H1 (cell line): Measurements from ENCODE around the gene PITX1. TPM values are rescaled to one million over a fixed set of nuclear protein-coding genes. Genes with fewer than 3 reads are reported as not detected.

Source experiments
- CTCF ChIA-PET: fragments of 300-600 bp; sonication (Branson Sonifier 250); formaldehyde crosslinking; loops from one replicate; lab custom pipeline; 2021; ENCODE audit not compliant: partially characterized antibody; lab: Charles Lee
- POLR2A ChIA-PET: fragments of 300-600 bp; sonication (Branson Sonifier 250); formaldehyde crosslinking; loops from one replicate; lab custom pipeline; 2021; ENCODE audit warnings: inconsistent platforms; ENCODE audit not compliant: partially characterized antibody; lab: Charles Lee
- DNase-seq, 2 experiments: peaks; one replicate each; pipeline versions ENCODE4 v3.0.0 to v3.0.0-alpha.2; 2010 to 2022; ENCODE audit warnings: low spot score in 2 of 2, low read depth in 1 of 2, mixed read lengths in 1 of 2
- FAIRE-seq: peaks from 2 replicates; lab custom pipeline; 2011; peaks lifted over from hg19 to GRCh38; lab: Jason Lieb, UNC
- H2AFZ ChIP-seq: 2 replicates; pipeline ENCODE4 v1.8.1; 2012; ENCODE audit warnings: low read length, inconsistent platforms
- H2AK5ac ChIP-seq: 2 replicates; pipeline ENCODE4 v1.6.1; 2013; ENCODE audit warnings: low read depth, low read length
- H2BK120ac ChIP-seq: replicated peaks from 2 replicates; pipeline ENCODE3; 2013; ENCODE audit warnings: low read depth, low read length, inconsistent platforms
- H2BK12ac ChIP-seq: 2 replicates; pipeline ENCODE4 v1.6.1; 2013; ENCODE audit warnings: low read depth, low read length
- H2BK15ac ChIP-seq: 2 replicates; pipeline ENCODE4 v1.6.1; 2013; ENCODE audit warnings: low read length
- H2BK20ac ChIP-seq: 2 replicates; pipeline ENCODE4 v1.6.1; 2013; ENCODE audit warnings: low read length
- H2BK5ac ChIP-seq: 2 replicates; pipeline ENCODE4 v1.6.1; 2013; ENCODE audit warnings: low read depth, low read length
- H3K14ac ChIP-seq: 2 replicates; pipeline ENCODE4 v1.6.1; 2013; ENCODE audit warnings: inconsistent platforms; ENCODE audit not compliant: insufficient read length
- H3K18ac ChIP-seq: 2 replicates; pipeline ENCODE4 v1.6.1; 2013; ENCODE audit warnings: low read length; ENCODE audit errors: extremely low read depth
- H3K23ac ChIP-seq: 2 replicates; pipeline ENCODE4 v1.6.1; 2013; ENCODE audit warnings: inconsistent platforms; ENCODE audit not compliant: insufficient read length
- H3K23me2 ChIP-seq: 2 replicates; pipeline ENCODE4 v1.6.1; 2013; ENCODE audit warnings: low read depth, low read length
- H3K27ac ChIP-seq: 2 replicates; pipeline ENCODE4 v1.6.1; 2011; ENCODE audit warnings: low read depth, low read length, inconsistent platforms
- H3K27me3 ChIP-seq, 4 experiments: replicated peaks in 1 of 4; 1 replicate in 1 of 4; 2 replicates in 3 of 4; pipeline versions ENCODE4 v1.6.1 to v1.8.1; 2011 to 2013; ENCODE audit warnings: low read length in 3 of 4, mild to moderate bottlenecking in 3 of 4, inconsistent platforms in 2 of 4, mixed read lengths in 2 of 4, moderate library complexity in 1 of 4; ENCODE audit not compliant: control insufficient read depth in 3 of 4, insufficient read depth in 3 of 4; ENCODE audit errors: extremely low read depth in 1 of 4
- H3K36me3 ChIP-seq, 4 experiments: 2 replicates each; pipeline versions ENCODE4 v1.6.1 to v1.8.1; 2011 to 2013; ENCODE audit warnings: mild to moderate bottlenecking in 4 of 4, low read length in 3 of 4, moderate library complexity in 2 of 4, control low read depth in 1 of 4, inconsistent platforms in 1 of 4; ENCODE audit not compliant: insufficient read depth in 4 of 4, control insufficient read depth in 2 of 4
- H3K4ac ChIP-seq: replicated peaks from 2 replicates; pipeline ENCODE3; 2013; ENCODE audit warnings: low read length, low read depth, mixed read lengths, inconsistent platforms; ENCODE audit not compliant: insufficient read length
- H3K4me1 ChIP-seq, 4 experiments: replicated peaks in 1 of 4; 1 replicate in 1 of 4; 2 replicates in 3 of 4; pipeline versions ENCODE4 v1.6.1 to v1.8.1; 2011 to 2013; ENCODE audit warnings: low read length in 3 of 4, inconsistent platforms in 2 of 4, mixed read lengths in 1 of 4; ENCODE audit not compliant: insufficient read depth in 4 of 4, control insufficient read depth in 3 of 4
- H3K4me2 ChIP-seq, 2 experiments: 2 replicates each; pipeline versions ENCODE4 v1.6.1 to v1.8.1; 2011 to 2013; ENCODE audit warnings: low read depth in 2 of 2, low read length in 2 of 2, control low read depth in 1 of 2, inconsistent platforms in 1 of 2, mild to moderate bottlenecking in 1 of 2; ENCODE audit not compliant: insufficient read depth in 1 of 2
- H3K4me3 ChIP-seq, 4 experiments: fragments of 200-600, 300-600 bp in 1 of 4; sonication (generic), shearing (Covaris generic), sonication (Bioruptor Twin) in 1 of 4; 2 replicates each; pipeline versions ENCODE4 v1.5.1 to v1.8.1; 2011 to 2016; ENCODE audit warnings: low read length in 4 of 4, low read depth in 3 of 4, control low read depth in 2 of 4, inconsistent platforms in 2 of 4, mild to moderate bottlenecking in 2 of 4, mixed read lengths in 1 of 4, moderate library complexity in 1 of 4; ENCODE audit not compliant: insufficient read depth in 2 of 4; ENCODE audit errors: extremely low read depth in 1 of 4
- H3K56ac ChIP-seq: replicated peaks from 2 replicates; pipeline ENCODE3; 2013; ENCODE audit warnings: low read depth, mild to moderate bottlenecking, mixed read lengths, low read length, inconsistent platforms; ENCODE audit not compliant: insufficient read length
- H3K79me1 ChIP-seq: 2 replicates; pipeline ENCODE4 v1.6.1; 2013; ENCODE audit warnings: low read depth, low read length, control low read depth
- H3K79me2 ChIP-seq, 2 experiments: 2 replicates each; pipeline versions ENCODE4 v1.6.1 to v1.8.1; 2012 to 2013; ENCODE audit warnings: low read length in 2 of 2, mild to moderate bottlenecking in 2 of 2, inconsistent platforms in 1 of 2; ENCODE audit not compliant: insufficient read depth in 2 of 2, control insufficient read depth in 1 of 2
- H3K9ac ChIP-seq, 4 experiments: replicated peaks in 1 of 4; 1 replicate in 1 of 4; 2 replicates in 3 of 4; pipeline versions ENCODE4 v1.6.1 to v1.8.1; 2011 to 2013; ENCODE audit warnings: low read depth in 3 of 4, low read length in 3 of 4, control low read depth in 2 of 4, mild to moderate bottlenecking in 2 of 4, moderate library complexity in 2 of 4, inconsistent platforms in 1 of 4; ENCODE audit errors: extremely low read depth in 1 of 4
- H3K9me3 ChIP-seq, 2 experiments: 2 replicates each; pipeline versions ENCODE4 v1.6.1 to v1.8.1; 2012 to 2013; ENCODE audit warnings: mild to moderate bottlenecking in 2 of 2, moderate library complexity in 2 of 2, control low read depth in 1 of 2, inconsistent platforms in 1 of 2, low read depth in 1 of 2, low read length in 1 of 2, mixed read lengths in 1 of 2; ENCODE audit not compliant: insufficient read depth in 2 of 2
- H4K20me1 ChIP-seq, 2 experiments: replicated peaks in 1 of 2; 2 replicates each; pipeline versions ENCODE3 to v1.8.1; 2011 to 2013; ENCODE audit warnings: inconsistent platforms in 2 of 2, low read length in 2 of 2, mild to moderate bottlenecking in 1 of 2; ENCODE audit not compliant: insufficient read depth in 2 of 2, control insufficient read depth in 1 of 2
- H4K5ac ChIP-seq: 2 replicates; pipeline ENCODE4 v1.6.1; 2013; ENCODE audit warnings: low read length, low read depth, mixed read lengths, inconsistent platforms; ENCODE audit not compliant: insufficient read length
- H4K8ac ChIP-seq: 2 replicates; pipeline ENCODE4 v1.8.0; 2013; ENCODE audit warnings: mild to moderate bottlenecking, moderate library complexity, low read length, inconsistent platforms; ENCODE audit not compliant: insufficient read depth; ENCODE audit errors: extremely low read depth
- H4K91ac ChIP-seq: replicated peaks from 2 replicates; pipeline ENCODE3; 2013; ENCODE audit warnings: low read length, mixed read lengths, inconsistent platforms; ENCODE audit not compliant: insufficient read length
- ASH2L ChIP-seq: fragments of 200-600, 300-600 bp; sonication (generic); IDR thresholded peaks from one replicate; pipeline ENCODE4 v1.7.1; 2017; ENCODE audit warnings: low read length
- BACH1 ChIP-seq: IDR thresholded peaks from 2 replicates; pipeline ENCODE4 v1.6.1; 2012; ENCODE audit warnings: low read length, improper control_type of control experiment
- BCL11A ChIP-seq, 2 experiments: IDR thresholded peaks; one replicate each; pipeline ENCODE4 v1.6.1; 2011; ENCODE audit warnings: low read depth in 2 of 2, low read length in 2 of 2, mild to moderate bottlenecking in 2 of 2
- BRCA1 ChIP-seq: IDR thresholded peaks from 2 replicates; pipeline ENCODE4 v1.6.1; 2012; ENCODE audit warnings: low read depth, low read length, improper control_type of control experiment
- CBX5 ChIP-seq: fragments of 300-800, 300-1000 bp; sonication (generic); IDR thresholded peaks from 2 replicates; pipeline ENCODE4 v1.7.1; 2016; ENCODE audit warnings: antibody characterized with exemption, low read length, low read depth
- CBX8 ChIP-seq: fragments of 300-800, 300-1000 bp; sonication (generic); IDR thresholded peaks from 2 replicates; pipeline ENCODE4 v1.7.1; 2016; ENCODE audit warnings: low read depth, low read length, borderline replicate concordance
- CREB1 ChIP-seq: IDR thresholded peaks from 2 replicates; pipeline ENCODE4 v1.6.1; 2012; ENCODE audit warnings: inconsistent platforms
- CTCF ChIP-seq, 3 experiments: IDR thresholded peaks; 1 replicate in 2 of 3; 2 replicates in 1 of 3; pipeline versions ENCODE4 v1.5.1 to v1.6.1; 2011; ENCODE audit warnings: low read length in 3 of 3, mild to moderate bottlenecking in 3 of 3, inconsistent platforms in 2 of 3, low read depth in 1 of 3, moderate library complexity in 1 of 3; ENCODE audit not compliant: insufficient read depth in 1 of 3; ENCODE audit errors: control extremely low read depth in 1 of 3
- NANOG ChIP-seq: IDR thresholded peaks from 2 replicates; pipeline ENCODE4 v1.6.1; 2011; ENCODE audit warnings: low read length, low read depth, mild to moderate bottlenecking, inconsistent platforms; ENCODE audit not compliant: insufficient read depth, poor library complexity, severe bottlenecking
- RAD21 ChIP-seq, 2 experiments: IDR thresholded peaks in 1 of 2; conservative IDR thresholded peaks in 1 of 2; 2 replicates each; pipeline ENCODE4 v1.6.1; 2011; ENCODE audit warnings: low read depth in 2 of 2, low read length in 2 of 2, improper control_type of control experiment in 1 of 2, inconsistent platforms in 1 of 2, mild to moderate bottlenecking in 1 of 2, moderate library complexity in 1 of 2
- WGBS, 2 experiments: shearing (Covaris generic) in 1 of 2; methylation state at CpG; one replicate each; pipeline versions ENCODE4 v1.1.6 to v1.1.7; 2013 to 2015; ENCODE audit warnings: low lambda C conversion rate in 2 of 2, mixed read lengths in 2 of 2, inconsistent platforms in 1 of 2, low coverage in 1 of 2, missing lambda C conversion rate in 1 of 2; ENCODE audit not compliant: insufficient replicate concordance in 2 of 2, insufficient coverage in 1 of 2, insufficient read length in 1 of 2; ENCODE audit errors: extremely low coverage in 1 of 2, missing lambda C conversion rate in 1 of 2; 5-methylcytosine and 5-hydroxymethylcytosine counted together
- polyA plus RNA-seq, 7 experiments: library from polyadenylated mRNA; depleted of rRNA in 3 of 7; stranded (reverse) in 5 of 7; unstranded in 2 of 7; fragments of >200 nt in 5 of 7; fragments of 200-250 nt in 2 of 7; gene quantifications; 1 replicate in 5 of 7; 2 replicates in 1 of 7; 4 replicates in 1 of 7; pipeline versions ENCODE4 v1.2.1 to v1.2.3, GENCODE V29; 2011 to 2013; ENCODE audit warnings: missing spikeins in 2 of 7, mixed read lengths in 2 of 7
- total RNA-seq: library from RNA; stranded (reverse); fragmentation: NEBNext Ultra II Directional; extraction: Animal tissue kit (Norgen Biotek cat#: 25700); gene quantifications from 2 replicates; pipeline ENCODE4 v1.2.1, GENCODE V29; 2021

PITX1 gene
- total and polyA plus RNA-seq, 2 of the 8 experiments (the other 6 are each of a cell fraction or from before 2014, with no cell fraction given) = 0.03 TPM; not detected in 1

- H2BK120ac ChIP-seq = no peak overlapping the region
- no peak overlapping the region for H3K27ac ChIP-seq
- H3K23me2 ChIP-seq = no peaks in the 10 kb centered on the region; the same call in 1 of the 2 replicates
- H3K18ac ChIP-seq = no peak overlapping the region
- H4K91ac ChIP-seq = no peak overlapping the region
- POLR2A ChIA-PET = no interaction called here
- no peak overlapping the region for H2AK5ac ChIP-seq
- H3K9me3 ChIP-seq = no peaks in the 10 kb centered on the region
- H4K20me1 ChIP-seq = no peaks in the 10 kb centered on the region
- no peaks in the 10 kb centered on the region for H3K79me2 ChIP-seq
- H3K23ac ChIP-seq = no peak overlapping the region
- WGBS, 2 experiments = 91% methylated on average over 8 of the region's 8 CpGs; no CpG with 5 or more reads in 1 of the 2 experiments
- no peak overlapping the region for H3K4ac ChIP-seq
- H3K9ac ChIP-seq = no peak overlapping the region
- no peak overlapping the region for H3K4me2 ChIP-seq
- no peak overlapping the region for H2BK20ac ChIP-seq
- DNase-seq (no peak), FAIRE-seq (no peak)
- no peak overlapping the region for H3K56ac ChIP-seq
- H3K4me3 ChIP-seq = no peak overlapping the region
- 0 out of 7 replicates have a peak, but pooled peaks cover 0 to 2% (median 0%) of the 10 kb centered on the region in 4 experiments for H3K4me1 ChIP-seq
- no peak overlapping the region for H2AFZ ChIP-seq
- no peak overlapping the region for H4K5ac ChIP-seq
- peaks cover 4 to 30% (median 19%) of the 10 kb centered on the region in 4 experiments for H3K27me3 ChIP-seq
- H3K36me3 ChIP-seq = no peaks in the 10 kb centered on the region
- no peak overlapping the region for H2BK5ac ChIP-seq
- CTCF ChIA-PET = interaction anchor here (1.5 kb wide), 1 partner anchor 11 kb away, joined by 3 read pairs; no protein-coding TSS in a partner anchor
- H4K8ac ChIP-seq = no peak overlapping the region
- H3K14ac ChIP-seq = no peak overlapping the region
- no peak overlapping the region for H2BK12ac ChIP-seq
- TF ChIP-seq RAD21 (IDR thresholded peaks at IDR 0.05 in 1 of 2, conservative IDR thresholded peaks at IDR 0.05 in 1 of 2; ENCODE audit: low read depth in 2 of 2, low read length in 2 of 2) (no peak), CBX5 (no peak), BCL11A (IDR thresholded peaks at IDR 0.05; ENCODE audit: low read depth in 2 of 2, low read length in 2 of 2) (no peak), CBX8 (no peak), BRCA1 (no peak), CTCF (IDR thresholded peaks at IDR 0.05; ENCODE audit: control extremely low read depth in 1 of 3, insufficient read depth in 1 of 3, low read depth in 1 of 3, low read length in 3 of 3) (no peak), ASH2L (no peak), CREB1 (no peak), BACH1 (no peak), NANOG (no peak)
- H3K79me1 ChIP-seq = no peaks in the 10 kb centered on the region
- no peak overlapping the region for H2BK15ac ChIP-seq
Observed at GRCh38 chr5:135056316-135057030, 22.4 kb upstream of the PITX1 start.
